Gastroesophageal sphincter (tissue), 4 donors: ENCODE data around the gene SIVA1. TPM values are rescaled to one million over a fixed set of nuclear protein-coding genes. Genes with fewer than 3 reads are reported as not detected.
A peak's percentile ranks its signal among the peaks of the same experiment; 100 is the strongest.

Source experiments
- ATAC-seq: fragments of 150-250 bp; one replicate; pipeline ENCODE4 v1.9.1; 2016; ENCODE audit warnings: mild to moderate bottlenecking, moderate library complexity
- H3K27ac ChIP-seq, 4 donors: fragments of 200-600 bp; sonication (generic) in 3 of 4; 1 replicate in 3 of 4; 2 replicates in 1 of 4; pipeline ENCODE4 v1.5.1; 2016 to 2019
- H3K27me3 ChIP-seq: fragments of 200-600 bp; sonication (generic); one replicate; pipeline ENCODE4 v1.5.1; 2019
- H3K36me3 ChIP-seq, 2 donors: fragments of 200-600 bp; sonication (generic); one replicate each; pipeline ENCODE4 v1.5.1; 2019; ENCODE audit warnings: control low read depth in 1 of 2
- H3K4me1 ChIP-seq, 3 donors: fragments of 200-600 bp; sonication (generic); 1 replicate in 2 of 3; 2 replicates in 1 of 3; pipeline ENCODE4 v1.5.1; 2016 to 2019; ENCODE audit warnings: control low read depth in 2 of 3
- H3K4me3 ChIP-seq, 2 donors: fragments of 200-600 bp; sonication (generic); one replicate each; pipeline ENCODE4 v1.5.1; 2019; ENCODE audit warnings: mild to moderate bottlenecking in 1 of 2, moderate library complexity in 1 of 2
- H3K9me3 ChIP-seq, 3 donors: fragments of 200-600 bp; sonication (generic); one replicate each; pipeline ENCODE4 v1.5.1; 2017 to 2019; ENCODE audit warnings: control low read depth in 2 of 3
- CTCF ChIP-seq, 4 experiments: fragments of 200-600 bp in 2 of 4; fragments of 450-650 bp in 2 of 4; sonication (generic) in 1 of 4; IDR thresholded peaks; one replicate each; pipeline ENCODE4 v1.5.1; 2017 to 2019; ENCODE audit warnings: antibody characterized with exemption in 4 of 4, mild to moderate bottlenecking in 2 of 4, moderate library complexity in 2 of 4
- EP300 ChIP-seq: sonication (generic); formaldehyde crosslinking; IDR thresholded peaks from one replicate; pipeline ENCODE4 v1.6.1; 2017; ENCODE audit warnings: antibody characterized with exemption, mild to moderate bottlenecking
- POLR2A ChIP-seq, 2 donors: fragments of 450-650 bp; IDR thresholded peaks; one replicate each; pipeline ENCODE4 v1.6.1; 2017; ENCODE audit warnings: antibody characterized with exemption in 2 of 2, mild to moderate bottlenecking in 2 of 2, moderate library complexity in 1 of 2
- POLR2AphosphoS5 ChIP-seq: sonication (generic); formaldehyde crosslinking; IDR thresholded peaks from one replicate; pipeline ENCODE4 v1.6.1; 2017; ENCODE audit warnings: antibody characterized with exemption
- WGBS, 2 donors: methylation state at CpG; one replicate each; pipeline ENCODE4 v1.1.5; 2018; ENCODE audit warnings: low coverage in 1 of 2; 5-methylcytosine and 5-hydroxymethylcytosine counted together
- total RNA-seq, 4 donors: library from RNA; depleted of rRNA; stranded (reverse); fragments of >200 nt; gene quantifications; one replicate each; pipeline ENCODE4 v1.1.0, GENCODE V29; 2016

SIVA1 gene
- total RNA-seq, 4 donors from 2014 or later, result 188 to 513 (median 363) TPM

- no peak for ATAC-seq
- WGBS, 2 donors, result 78 to 94% methylated on average over 8 of the region's 18 CpGs
- no peaks in the 10 kb centered on the region for H3K36me3 ChIP-seq
- TF ChIP-seq EP300 (no peak), CTCF (IDR thresholded peaks at IDR 0.05) (no peak), POLR2A (IDR thresholded peaks at IDR 0.05) (no peak), POLR2AphosphoS5 (no peak)
- peaks cover 0 to 55% (median 15%) of the 10 kb centered on the region in 3 donors for H3K4me1 ChIP-seq
- H3K27ac ChIP-seq, result peak overlapping the region in 2 of 4 donors; percentile 31 to 34
- no peak overlapping the region for H3K4me3 ChIP-seq
- no peaks in the 10 kb centered on the region for H3K9me3 ChIP-seq
- H3K27me3 ChIP-seq, result no peaks in the 10 kb centered on the region
Observed at GRCh38 chr14:104804481-104805325, 51.8 kb downstream of the SIVA1 start.

- TF ChIP-seq EP300 (no peak), CTCF (IDR thresholded peaks at IDR 0.05) (no peak), POLR2AphosphoS5 (no peak), POLR2A (IDR thresholded peaks at IDR 0.05) (no peak)
- 0% methylated on average over 1 of the region's 3 CpGs; no CpG with 5 or more reads in 1 of the 2 donors for WGBS, 2 donors
- H3K27me3 ChIP-seq, result no peaks in the 10 kb centered on the region
- no peaks in the 10 kb centered on the region for H3K36me3 ChIP-seq
- no peaks in the 10 kb centered on the region for H3K9me3 ChIP-seq
- no peak for ATAC-seq
- H3K27ac ChIP-seq, result peak overlapping the region in 2 of 4 donors; percentile 33 to 34
- H3K4me1 ChIP-seq, result peaks cover 0 to 50% (median 14%) of the 10 kb centered on the region in 3 donors
- H3K4me3 ChIP-seq, result no peak overlapping the region
Observed at GRCh38 chr14:104805326-104805678, 52.4 kb downstream of the SIVA1 start.

GRCh38 chr14:104805941-104806624 lies 53.1 kb downstream of the SIVA1 start:
- H3K27ac ChIP-seq, result peak overlapping the region in 2 of 4 donors; percentile 33 to 34
- H3K9me3 ChIP-seq, result no peaks in the 10 kb centered on the region
- H3K4me3 ChIP-seq, result no peak overlapping the region
- no peak for TF ChIP-seq CTCF (IDR thresholded peaks at IDR 0.05)
- TF ChIP-seq POLR2AphosphoS5, result no peak
- ATAC-seq, result no peak
- no peaks in the 10 kb centered on the region for H3K36me3 ChIP-seq
- H3K4me1 ChIP-seq, result peaks cover 0 to 48% (median 14%) of the 10 kb centered on the region in 3 donors
- WGBS, 2 donors, result 40 to 86% methylated on average over 2 to 4 of the region's 14 CpGs
- H3K27me3 ChIP-seq, result no peaks in the 10 kb centered on the region

- no peaks in the 10 kb centered on the region for H3K27me3 ChIP-seq
- TF ChIP-seq POLR2A (IDR thresholded peaks at IDR 0.05), result no peak
- TF ChIP-seq EP300, result no peak
- H3K36me3 ChIP-seq, result no peaks in the 10 kb centered on the region
- 76 to 83% methylated on average over 4 to 6 of the region's 10 CpGs for WGBS, 2 donors
- no peaks in the 10 kb centered on the region for H3K9me3 ChIP-seq
- no peak overlapping the region for H3K27ac ChIP-seq
- no peak for ATAC-seq
- H3K4me3 ChIP-seq, result no peak overlapping the region
- H3K4me1 ChIP-seq, result peaks cover 0 to 41% (median 6%) of the 10 kb centered on the region in 3 donors
Observed at GRCh38 chr14:104806625-104807465, 53.9 kb downstream of the SIVA1 start.

GRCh38 chr14:104808456-104808855 lies 55.5 kb downstream of the SIVA1 start:
- TF ChIP-seq POLR2AphosphoS5 (no peak), EP300 (no peak), CTCF (IDR thresholded peaks at IDR 0.05) (no peak), POLR2A (IDR thresholded peaks at IDR 0.05) (no peak)
- 33% methylated on average over 1 of the region's 6 CpGs; no CpG with 5 or more reads in 1 of the 2 donors for whole genome bisulfite sequencing, 2 donors

More at GRCh38 chr14:104808456-104808855, 55.5 kb downstream of the SIVA1 start:
- Histone ChIP-seq H3K9me3 (no peaks in the 10 kb centered on the region), H3K36me3 (no peaks in the 10 kb centered on the region), H3K27ac (no peak overlapping the region), H3K4me3 (no peak overlapping the region), H3K27me3 (no peaks in the 10 kb centered on the region), H3K4me1 (peaks cover 0 to 27% (median 0%) of the 10 kb centered on the region in 3 donors)
- ATAC-seq, result no peak
